ENCODE results near the gene LYAR. TPM values are rescaled to one million over a fixed set of nuclear protein-coding genes. Genes with fewer than 3 reads are reported as not detected.

The LYAR gene
- total RNA-seq, 3 donors from 2014 or later: 5.2 to 12.9 (median 8.2) TPM

- Histone ChIP-seq H3K36me3 (ENCODE audit: low read depth) (no peaks in the 10 kb centered on the region), H3K4me1 (ENCODE audit: low read depth) (no peaks in the 10 kb centered on the region), H3K4me3 (no peak overlapping the region), H3K9me3 (peaks cover 10% of the 10 kb centered on the region)
- DNase-seq (no peak), ATAC-seq (no peak)
- intact Hi-C loops (cut with DNase I, micrococcal nuclease): no loop called here
- no peak for TF ChIP-seq CTCF (IDR thresholded peaks at IDR 0.05)
Measured at GRCh38 chr4:4233610-4234009, 56.3 kb downstream of the LYAR start.

- Histone ChIP-seq H3K36me3 (ENCODE audit: low read depth) (no peaks in the 10 kb centered on the region), H3K9me3 (peaks cover 5% of the 10 kb centered on the region), H3K4me1 (ENCODE audit: low read depth) (no peaks in the 10 kb centered on the region), H3K4me3 (no peak overlapping the region)
- no peak for DNase-seq
- ATAC-seq: no peak
- no peak for TF ChIP-seq CTCF (IDR thresholded peaks at IDR 0.05)
- intact Hi-C loops (cut with DNase I, micrococcal nuclease): no loop called here
Measured at GRCh38 chr4:4228356-4228668, 61.6 kb downstream of the LYAR start.

GRCh38 chr4:4227510-4228355 lies 62.2 kb downstream of the LYAR start:
- H3K9me3 ChIP-seq: no peaks in the 10 kb centered on the region
- intact Hi-C loops (cut with DNase I, micrococcal nuclease): no loop called here
- no peak for DNase-seq
- no peak for ATAC-seq
- no peaks in the 10 kb centered on the region for H3K4me1 ChIP-seq (ENCODE audit: low read depth)
- H3K4me3 ChIP-seq: no peak overlapping the region
- TF ChIP-seq CTCF (IDR thresholded peaks at IDR 0.05): no peak
- H3K36me3 ChIP-seq (ENCODE audit: low read depth): no peaks in the 10 kb centered on the region

GRCh38 chr4:4226606-4227438 lies 63.1 kb downstream of the LYAR start, which contains the start of gene OTOP1:
TSS of gene OTOP1 (minus strand) at chr4:4226929. CDS start at chr4:4226864, 65 bp downstream.
- DNase-seq (no peak), ATAC-seq (no peak)
- Histone ChIP-seq H3K9me3 (no peaks in the 10 kb centered on the region), H3K4me1 (ENCODE audit: low read depth) (no peaks in the 10 kb centered on the region), H3K36me3 (ENCODE audit: low read depth) (no peaks in the 10 kb centered on the region), H3K4me3 (no peak within 1 kb of the TSS)
- intact Hi-C loops (cut with DNase I, micrococcal nuclease): no loop called here
- no peak for TF ChIP-seq CTCF (IDR thresholded peaks at IDR 0.05)

- no peaks in the 10 kb centered on the region for H3K36me3 ChIP-seq (ENCODE audit: low read depth)
- DNase-seq (no peak), ATAC-seq (no peak)
- intact Hi-C loops (cut with DNase I, micrococcal nuclease): no loop called here
- no peak for TF ChIP-seq CTCF (IDR thresholded peaks at IDR 0.05)
- H3K4me3 ChIP-seq: no peak overlapping the region
- H3K9me3 ChIP-seq: no peaks in the 10 kb centered on the region
- no peaks in the 10 kb centered on the region for H3K4me1 ChIP-seq (ENCODE audit: low read depth)
Measured at GRCh38 chr4:4225915-4226605, 63.9 kb downstream of the LYAR start.

Other genes with a start within 250 kb of the LYAR start
- not detected for gene OTOP1, start 63.2 kb downstream of the LYAR start, total RNA-seq
- gene TMEM128, start 41.9 kb downstream of the LYAR start, total RNA-seq: 10 to 100 TPM; 14.9 to 20.7 (median 19.6) TPM
- gene ZBTB49, start 97 bp upstream of the LYAR start, total RNA-seq: 1 to 10 TPM; 3.5 to 8.9 (median 8.4) TPM
- gene NSG1, start 96.9 kb upstream of the LYAR start, total RNA-seq: 1 to 10 TPM; 1.2 to 7.9 (median 3.3) TPM